ENCODE measurements around the gene PEAK1.

PEAK1 gene

GRCh38 chr15:77398927-77399326 is 21.0 kb downstream of the PEAK1 start:
- DNase-seq = no peak

GRCh38 chr15:77396692-77397091 is 23.2 kb downstream of the PEAK1 start:
- no peak for DNase-seq

- no peak for DNase-seq
Observed at GRCh38 chr15:77395013-77395774, 24.7 kb downstream of the PEAK1 start.

DNA sequence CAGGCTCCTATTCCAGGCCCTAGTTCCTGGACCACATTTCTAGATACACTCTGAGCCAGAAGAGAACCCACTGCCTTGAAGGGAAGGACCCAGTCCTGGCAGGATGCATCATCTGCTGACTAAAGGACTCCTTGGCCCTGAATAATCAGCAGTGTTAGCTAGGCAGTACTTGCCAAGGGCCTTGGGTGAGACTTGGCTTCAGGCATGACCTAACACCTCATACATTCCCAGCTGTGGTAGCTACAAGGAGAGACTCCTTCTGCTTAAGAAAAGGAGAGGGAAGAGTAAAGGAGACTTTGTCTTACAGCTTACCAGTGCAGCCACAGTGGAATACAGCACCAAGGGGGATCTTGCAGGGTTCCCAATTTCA is 26.4 kb downstream of the PEAK1 start:
- DNase-seq = no peak

DNA sequence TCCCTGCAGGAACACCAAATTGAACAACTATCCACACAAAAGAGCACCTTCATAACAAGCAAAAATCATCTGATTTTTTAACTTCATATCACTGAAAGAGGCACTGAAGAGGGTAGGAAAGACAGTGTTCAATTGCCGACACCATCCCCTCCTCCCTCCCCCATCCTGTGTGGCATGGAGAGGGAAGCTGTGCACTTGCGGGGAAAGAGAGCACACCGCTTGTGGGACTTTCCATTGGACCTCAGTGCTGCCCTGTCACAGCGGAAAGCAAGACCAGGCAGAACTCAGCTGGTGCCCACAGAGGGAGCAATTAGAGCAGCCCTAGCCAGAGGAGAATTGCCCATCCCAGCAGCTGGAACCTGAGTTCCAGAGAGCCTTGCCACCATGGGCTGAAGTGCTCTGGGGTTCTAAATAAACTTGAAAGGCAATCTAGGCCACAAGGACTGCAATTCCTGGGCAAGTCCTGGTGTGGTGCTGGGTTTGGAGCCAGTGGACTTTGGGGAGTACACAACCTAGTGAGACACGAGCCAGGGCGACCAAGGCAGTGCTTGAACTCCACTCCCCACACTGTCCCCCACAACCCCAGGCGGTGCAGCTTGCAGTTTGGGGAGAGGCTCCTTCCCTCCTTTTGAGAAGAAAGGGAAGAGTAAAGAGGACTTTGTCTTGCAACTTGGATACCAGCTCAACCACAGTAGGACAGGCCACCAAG is 27.0 kb downstream of the PEAK1 start:
- no peak for DNase-seq

DNA sequence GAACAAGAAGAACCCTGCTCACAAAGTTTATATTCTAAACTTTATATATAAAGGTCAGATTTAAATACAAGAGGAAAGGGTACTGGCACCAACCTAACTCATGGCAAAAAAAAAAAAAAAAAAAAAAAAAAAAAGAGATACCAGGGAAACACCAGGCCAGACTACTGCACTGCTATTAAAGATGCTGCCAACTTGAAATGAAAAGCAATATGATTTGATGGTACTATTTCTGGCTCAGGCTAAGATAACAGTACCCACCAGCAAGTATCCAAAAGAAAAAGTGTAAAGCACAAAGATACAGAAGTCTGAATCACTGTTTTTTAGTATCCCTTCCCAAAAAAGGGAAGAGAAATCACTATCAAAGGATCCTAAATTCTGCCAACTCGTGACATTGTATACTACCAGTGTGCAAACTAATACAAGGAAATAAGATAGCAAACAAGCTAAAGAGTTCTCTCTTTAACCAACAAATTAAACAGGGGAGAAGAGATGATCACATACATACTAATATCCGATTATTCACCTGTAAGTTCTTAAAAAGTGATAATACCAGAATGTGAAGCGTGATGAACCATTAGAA is 28.4 kb downstream of the PEAK1 start:
- no peak for DNase-seq

- no peak for DNase-seq
Observed at GRCh38 chr15:77387365-77388105, 32.4 kb downstream of the PEAK1 start.

- DNase-seq = no peak
Observed at GRCh38 chr15:77386626-77387025, 33.3 kb downstream of the PEAK1 start.

- DNase-seq = no peak
Observed at GRCh38 chr15:77384589-77385359, 35.1 kb downstream of the PEAK1 start.

DNA sequence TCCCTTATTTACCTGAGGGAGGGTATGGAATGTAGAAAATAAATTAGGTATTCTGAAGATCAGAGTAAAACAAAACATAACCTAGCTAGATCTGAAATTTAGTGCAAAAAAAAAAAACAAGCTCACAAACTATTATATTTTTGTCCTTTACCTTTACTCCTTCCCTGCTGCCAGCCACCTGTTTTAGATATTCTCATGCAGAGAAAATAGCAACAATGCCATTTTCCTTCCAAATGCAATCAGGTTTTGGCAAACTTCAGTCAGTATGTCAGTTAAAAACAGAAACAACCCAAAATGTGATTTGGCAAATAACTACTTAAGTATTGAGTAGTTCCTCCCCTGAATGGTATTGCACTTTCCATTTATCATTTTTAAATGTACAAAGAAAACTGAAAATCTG is 35.8 kb downstream of the PEAK1 start:
- no peak for DNase-seq

DNA sequence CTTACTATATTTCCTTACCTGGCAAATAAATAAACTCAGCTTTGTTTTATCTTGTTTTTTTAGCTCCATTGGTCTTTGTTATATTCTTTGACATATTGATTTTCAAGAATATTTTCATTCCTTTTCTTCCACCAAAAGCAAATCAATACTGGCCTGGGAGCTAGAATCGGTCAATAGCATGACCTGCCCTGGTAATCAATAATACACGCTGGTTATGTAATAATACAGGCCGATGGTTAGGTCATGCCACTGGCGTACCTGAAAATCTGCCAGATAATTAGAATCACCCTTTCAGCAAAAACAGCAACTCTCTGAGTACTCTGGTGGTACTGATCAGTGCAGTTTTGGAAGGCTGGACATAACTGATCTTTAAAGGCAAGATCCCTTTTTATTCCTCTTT is 39.9 kb downstream of the PEAK1 start:
- no peak for DNase-seq

- no peak for DNase-seq
Observed at GRCh38 chr15:77376770-77377169, 43.1 kb downstream of the PEAK1 start.

- no peak for DNase-seq
Observed at GRCh38 chr15:77375133-77375532, 44.8 kb downstream of the PEAK1 start.

GRCh38 chr15:77373441-77373840 is 46.5 kb downstream of the PEAK1 start:
- no peak for DNase-seq

DNA sequence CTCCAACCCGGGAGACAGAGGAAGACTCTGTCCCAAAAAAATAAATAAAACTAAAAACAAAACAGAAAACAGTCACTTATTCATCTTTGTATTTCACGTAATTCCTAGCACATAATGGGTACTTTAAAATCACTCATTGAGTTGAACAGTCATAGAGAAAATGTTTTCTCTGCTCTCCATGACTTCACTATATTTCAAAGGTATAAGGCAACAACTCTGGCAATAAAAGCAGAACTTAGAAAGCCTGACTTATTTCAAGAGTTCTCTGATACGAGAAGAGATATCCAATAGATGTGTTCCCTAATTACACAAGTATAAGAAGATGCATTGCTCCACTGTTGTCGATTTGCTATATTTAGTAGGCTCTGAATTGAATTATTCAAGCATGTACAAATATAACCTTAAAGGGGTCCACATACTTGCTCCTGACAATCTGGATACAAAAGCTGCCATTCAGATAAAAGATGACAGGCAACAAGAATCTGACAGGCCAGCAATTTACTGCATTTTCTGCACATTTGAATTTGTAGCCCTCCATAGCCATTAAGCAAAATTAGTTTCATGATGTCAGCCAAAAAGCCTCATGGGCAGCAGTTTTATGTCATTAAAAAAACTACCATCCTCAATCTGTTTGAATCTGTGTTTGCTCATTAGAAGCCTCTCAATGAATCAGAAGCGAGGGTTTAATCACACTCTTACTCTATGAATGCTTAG is 47.9 kb downstream of the PEAK1 start:
- no peak for DNase-seq

- DNase-seq = no peak
Observed at GRCh38 chr15:77370580-77370979, 49.3 kb downstream of the PEAK1 start.

DNA sequence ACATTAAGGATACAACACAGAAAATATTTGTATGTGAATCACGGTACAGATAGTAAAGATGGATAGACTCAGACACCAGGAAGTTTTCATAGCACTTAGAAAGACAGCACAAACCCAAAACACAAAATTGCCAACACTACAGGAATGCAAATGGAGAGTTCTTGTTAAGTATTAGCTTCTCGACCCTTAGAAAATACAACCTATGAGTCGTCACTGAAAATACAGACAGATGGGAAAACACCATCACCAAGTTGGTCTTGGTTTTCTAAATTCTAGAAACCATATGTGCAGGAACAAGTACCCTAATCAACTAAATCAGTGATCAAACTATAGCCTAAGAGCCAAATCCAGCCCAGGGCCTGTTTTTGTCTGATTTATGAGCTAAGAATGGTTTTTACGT is 50.7 kb downstream of the PEAK1 start:
- DNase-seq = no peak

- no peak for DNase-seq
Observed at GRCh38 chr15:77367631-77368030, 52.3 kb downstream of the PEAK1 start.

- DNase-seq = no peak
Observed at GRCh38 chr15:77361456-77361855, 58.4 kb downstream of the PEAK1 start.

GRCh38 chr15:77358545-77359240 is 61.2 kb downstream of the PEAK1 start:
- no peak for DNase-seq

DNA sequence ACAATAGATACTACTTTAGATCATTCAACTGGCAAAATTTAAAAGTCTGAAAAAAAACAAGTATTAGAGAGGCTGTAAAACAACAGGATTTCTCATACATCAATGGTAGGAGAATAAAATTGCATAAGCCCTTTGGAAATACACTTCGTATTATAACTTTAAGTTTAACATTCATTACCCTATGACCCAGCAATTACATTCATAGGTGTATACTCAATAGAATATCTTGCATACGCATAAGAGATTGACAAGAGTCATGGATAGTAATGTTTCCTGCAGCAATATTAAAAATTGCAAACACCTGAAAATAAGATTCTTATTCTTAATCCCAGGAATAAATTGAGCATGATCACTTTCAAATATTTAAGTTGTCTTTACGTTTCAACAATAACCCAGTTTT is 63.6 kb downstream of the PEAK1 start:
- DNase-seq = no peak

DNA sequence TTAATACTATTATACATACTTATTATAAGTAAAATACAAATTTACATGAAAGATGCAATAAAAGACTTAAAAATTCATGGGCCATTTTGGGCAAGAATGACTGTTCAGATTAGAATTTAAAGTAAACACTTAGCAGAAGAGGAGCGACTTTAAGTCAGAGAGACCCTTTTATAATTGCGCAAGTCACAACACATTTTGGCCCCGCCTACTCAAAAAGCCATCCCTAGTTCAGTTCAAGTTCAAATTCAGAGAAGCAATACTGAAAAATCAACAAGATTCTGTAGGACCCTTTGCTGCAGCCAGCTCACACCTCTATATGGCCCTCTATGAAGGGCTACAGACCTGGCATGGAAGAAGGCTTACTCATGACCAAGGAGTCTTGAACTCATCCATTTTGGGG is 64.6 kb downstream of the PEAK1 start:
- no peak for DNase-seq
